Measurements from ENCODE around the gene COBL. TPM values are rescaled to one million over a fixed set of nuclear protein-coding genes. Genes with fewer than 3 reads are reported as not detected.
A peak's percentile ranks its signal among the peaks of the same experiment; 100 is the strongest.

The COBL gene
- total and polyA plus RNA-seq, 9 of the 15 experiments (the other 6 are each of a cell fraction or from before 2014, with no cell fraction given) = 0.01 to 2.4 (median 0.09) TPM; not detected in 3

- TF ChIP-seq ARID4B (CRISPR knock-in tag; IDR thresholded peaks at IDR 0.05) (no peak), BRCA1 (IDR thresholded peaks at IDR 0.05) (no peak), BRCA1 (CRISPR knock-in tag; IDR thresholded peaks at IDR 0.05) (0 out of 2 replicates have a peak, but pooled peaks have one; percentile 43), ZNF398 (CRISPR knock-in tag; IDR thresholded peaks at IDR 0.05) (no peak), BHLHE40 (IDR thresholded peaks at IDR 0.05; ENCODE audit: low read length) (no peak)
These were observed at the start of gene COBL (continued) for GRCh38 chr7:51316666-51317581.
